GM19467 (cell line): Measurements from ENCODE around the gene PLXDC2.

Experiments
- ATAC-seq: cut with Tn5 transposase; IDR thresholded peaks from one replicate; pipeline ENCODE4 v1.9.1; 2021; ENCODE audit warnings: mild to moderate bottlenecking, moderate library complexity; ENCODE audit not compliant: unreplicated experiment

PLXDC2 gene

GRCh38 chr10:19815036-19815730 is 1.0 kb upstream of the PLXDC2 start:
- no peak for ATAC-seq

GRCh38 chr10:19815731-19816410 is 361 bp upstream of the PLXDC2 start:
- no peak for ATAC-seq

- ATAC-seq = peak; percentile 20
Measured at GRCh38 chr10:19817231-19817933, 1.1 kb downstream of the PLXDC2 start.

- ATAC-seq = no peak
Measured at GRCh38 chr10:19818876-19819275, 2.6 kb downstream of the PLXDC2 start.

- no peak for ATAC-seq
Measured at GRCh38 chr10:19819419-19820033, 3.3 kb downstream of the PLXDC2 start.

GRCh38 chr10:19824381-19825342 is 8.4 kb downstream of the PLXDC2 start:
- no peak for ATAC-seq

- ATAC-seq = no peak
Measured at GRCh38 chr10:19825700-19826099, 9.5 kb downstream of the PLXDC2 start.

GRCh38 chr10:19826712-19827111 is 10.5 kb downstream of the PLXDC2 start:
- ATAC-seq = no peak

GRCh38 chr10:19828278-19829049 is 12.2 kb downstream of the PLXDC2 start:
- no peak for ATAC-seq

GRCh38 chr10:19832699-19833098 is 16.5 kb downstream of the PLXDC2 start:
- no peak for ATAC-seq

- no peak for ATAC-seq
Measured at GRCh38 chr10:19833170-19833824, 17.1 kb downstream of the PLXDC2 start.

- ATAC-seq = no peak
Measured at GRCh38 chr10:19835952-19836351, 19.7 kb downstream of the PLXDC2 start.

GRCh38 chr10:19839090-19839489 is 22.9 kb downstream of the PLXDC2 start:
- no peak for ATAC-seq

GRCh38 chr10:19839552-19839951 is 23.3 kb downstream of the PLXDC2 start:
- no peak for ATAC-seq

GRCh38 chr10:19840776-19841175 is 24.5 kb downstream of the PLXDC2 start:
- no peak for ATAC-seq

GRCh38 chr10:19843487-19843886 is 27.3 kb downstream of the PLXDC2 start:
- no peak for ATAC-seq

- no peak for ATAC-seq
Measured at GRCh38 chr10:19845503-19846368, 29.5 kb downstream of the PLXDC2 start.

GRCh38 chr10:19847321-19847720 is 31.1 kb downstream of the PLXDC2 start:
- ATAC-seq = no peak
